ENCODE measurements around the gene STK11. TPM values are rescaled to one million over a fixed set of nuclear protein-coding genes. Genes with fewer than 3 reads are reported as not detected.
A peak's percentile ranks its signal among the peaks of the same experiment; 100 is the strongest.
"Not testable (repeated sequence)": the region's sequence is repeated elsewhere in the genome, so short reads cannot be mapped to it uniquely, and the experiment has no call there.

STK11 gene
- total RNA-seq, 1 donor from 2014 or later = 64.8 TPM

- peaks cover 5% of the 10 kb centered on the region for H3K4me1 Mint-ChIP-seq (ENCODE audit: unreplicated experiment)
- H3K36me3 Mint-ChIP-seq = no peaks in the 10 kb centered on the region
- no peaks in the 10 kb centered on the region for H3K27me3 Mint-ChIP-seq
- TF ChIP-seq, protein P1, sequence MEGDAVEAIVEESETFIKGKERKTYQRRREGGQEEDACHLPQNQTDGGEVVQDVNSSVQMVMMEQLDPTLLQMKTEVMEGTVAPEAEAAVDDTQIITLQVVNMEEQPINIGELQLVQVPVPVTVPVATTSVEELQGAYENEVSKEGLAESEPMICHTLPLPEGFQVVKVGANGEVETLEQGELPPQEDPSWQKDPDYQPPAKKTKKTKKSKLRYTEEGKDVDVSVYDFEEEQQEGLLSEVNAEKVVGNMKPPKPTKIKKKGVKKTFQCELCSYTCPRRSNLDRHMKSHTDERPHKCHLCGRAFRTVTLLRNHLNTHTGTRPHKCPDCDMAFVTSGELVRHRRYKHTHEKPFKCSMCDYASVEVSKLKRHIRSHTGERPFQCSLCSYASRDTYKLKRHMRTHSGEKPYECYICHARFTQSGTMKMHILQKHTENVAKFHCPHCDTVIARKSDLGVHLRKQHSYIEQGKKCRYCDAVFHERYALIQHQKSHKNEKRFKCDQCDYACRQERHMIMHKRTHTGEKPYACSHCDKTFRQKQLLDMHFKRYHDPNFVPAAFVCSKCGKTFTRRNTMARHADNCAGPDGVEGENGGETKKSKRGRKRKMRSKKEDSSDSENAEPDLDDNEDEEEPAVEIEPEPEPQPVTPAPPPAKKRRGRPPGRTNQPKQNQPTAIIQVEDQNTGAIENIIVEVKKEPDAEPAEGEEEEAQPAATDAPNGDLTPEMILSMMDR (conservative IDR thresholded peaks at IDR 0.05) = no peak
- no peak for DNase-seq (ENCODE audit: extremely low spot score, unreplicated experiment)
- H3K27ac Mint-ChIP-seq = peak overlapping the region; percentile 87
- H3K9me3 Mint-ChIP-seq = no peaks in the 10 kb centered on the region
- H3K4me3 Mint-ChIP-seq = peak overlapping the region; percentile 79
These were observed 39.3 kb downstream of the STK11 start for GRCh38 chr19:1244693-1245451.

DNA sequence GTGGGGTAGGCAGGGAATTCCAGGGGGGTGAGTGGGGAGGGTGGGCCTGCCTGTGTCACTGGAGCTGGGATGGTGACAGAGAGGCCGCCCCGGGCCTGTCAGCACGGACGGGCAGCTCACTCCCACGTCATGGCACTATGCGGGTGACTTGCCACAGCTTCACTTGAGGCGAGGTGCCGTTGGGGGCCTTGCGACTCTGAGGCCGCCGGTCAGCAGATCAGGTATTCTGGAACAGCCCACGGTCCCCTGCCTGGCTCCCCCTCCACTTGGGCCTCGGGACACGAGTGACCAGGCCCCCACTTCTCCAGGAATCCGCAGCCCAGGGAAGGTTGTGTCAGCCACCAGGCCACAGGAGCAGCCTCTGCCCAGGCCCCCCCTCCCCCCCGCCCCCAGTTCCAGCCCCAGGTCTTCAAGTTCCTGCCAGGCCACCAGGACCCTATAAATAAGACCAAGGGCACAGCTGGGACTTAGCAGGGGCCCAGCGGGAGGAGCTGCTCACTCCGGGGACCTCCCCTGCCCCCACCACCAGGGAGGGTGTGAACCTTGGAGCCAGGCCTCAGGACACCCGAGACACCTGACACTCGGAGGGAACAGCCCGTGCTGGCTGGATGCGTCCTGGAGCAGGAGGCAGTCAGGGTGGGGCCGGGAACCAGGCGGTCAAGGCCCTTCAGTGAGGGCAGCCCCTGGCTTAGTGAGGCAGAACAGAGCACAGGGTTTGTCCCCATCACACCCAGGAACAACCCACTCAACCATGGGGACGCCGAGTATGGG lies 40.1 kb downstream of the STK11 start:
- TF ChIP-seq, protein P1 (conservative IDR thresholded peaks at IDR 0.05) = no peak
- no peak overlapping the region for H3K27ac Mint-ChIP-seq
- no peak overlapping the region for H3K4me3 Mint-ChIP-seq
- H3K4me1 Mint-ChIP-seq (ENCODE audit: unreplicated experiment) = peaks cover 5% of the 10 kb centered on the region
- no peaks in the 10 kb centered on the region for H3K36me3 Mint-ChIP-seq
- H3K27me3 Mint-ChIP-seq = no peaks in the 10 kb centered on the region
- DNase-seq (ENCODE audit: extremely low spot score, unreplicated experiment) = no peak
- H3K9me3 Mint-ChIP-seq = no peaks in the 10 kb centered on the region

DNA sequence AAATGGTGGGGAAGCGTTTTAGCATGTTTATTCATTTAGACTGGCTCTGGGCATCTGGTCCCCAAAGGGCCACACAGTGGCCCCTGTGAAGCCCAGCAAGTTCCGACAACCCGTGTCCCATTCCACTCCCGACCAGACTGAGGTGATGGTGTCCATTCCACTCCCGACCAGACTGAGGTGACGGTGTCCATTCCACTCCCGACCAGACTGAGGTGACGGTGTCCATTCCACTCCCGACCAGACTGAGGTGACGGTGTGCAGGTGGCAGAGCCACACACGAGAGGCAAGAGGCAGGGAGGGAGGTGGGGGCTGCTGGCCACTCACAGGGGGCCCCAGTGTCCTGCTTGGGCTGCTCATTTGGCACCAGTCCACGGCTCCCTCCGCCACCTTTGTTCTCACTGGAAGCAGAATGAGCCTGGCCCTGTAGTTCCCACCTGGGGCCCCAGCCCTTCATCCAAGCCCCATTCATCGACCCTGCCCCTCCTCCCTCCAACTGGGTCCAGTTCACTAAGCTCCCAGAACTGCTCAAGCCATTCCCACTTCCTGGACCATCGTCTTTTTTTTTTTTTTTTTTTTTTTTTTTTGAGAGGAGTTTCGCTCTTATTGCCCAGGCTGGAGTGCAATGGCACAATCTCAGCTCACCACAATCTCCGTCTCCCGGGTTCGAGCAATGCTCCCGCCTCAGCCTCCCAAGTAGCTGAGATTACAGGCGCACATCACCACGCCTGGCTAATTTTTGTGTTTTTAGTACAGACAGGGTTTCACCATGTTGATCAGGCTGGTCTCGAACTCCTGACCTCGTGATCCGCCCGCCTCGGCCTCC lies 40.9 kb downstream of the STK11 start:
- H3K36me3 Mint-ChIP-seq; H3K4me1 Mint-ChIP-seq (ENCODE audit: unreplicated experiment); H3K27me3 Mint-ChIP-seq; H3K9me3 Mint-ChIP-seq; DNase-seq (ENCODE audit: extremely low spot score, unreplicated experiment): not testable (repeated sequence)
- Mint-ChIP-seq H3K4me3 (peak overlapping the region; percentile 63), H3K27ac (peak overlapping the region; percentile 50)

- TF ChIP-seq, protein P1 (conservative IDR thresholded peaks at IDR 0.05) = no peak
- Mint-ChIP-seq H3K4me3 (peak overlapping the region; percentile 31), H3K27ac (no peak overlapping the region)
These were observed 42.2 kb downstream of the STK11 start for GRCh38 chr19:1247748-1248138.

DNA sequence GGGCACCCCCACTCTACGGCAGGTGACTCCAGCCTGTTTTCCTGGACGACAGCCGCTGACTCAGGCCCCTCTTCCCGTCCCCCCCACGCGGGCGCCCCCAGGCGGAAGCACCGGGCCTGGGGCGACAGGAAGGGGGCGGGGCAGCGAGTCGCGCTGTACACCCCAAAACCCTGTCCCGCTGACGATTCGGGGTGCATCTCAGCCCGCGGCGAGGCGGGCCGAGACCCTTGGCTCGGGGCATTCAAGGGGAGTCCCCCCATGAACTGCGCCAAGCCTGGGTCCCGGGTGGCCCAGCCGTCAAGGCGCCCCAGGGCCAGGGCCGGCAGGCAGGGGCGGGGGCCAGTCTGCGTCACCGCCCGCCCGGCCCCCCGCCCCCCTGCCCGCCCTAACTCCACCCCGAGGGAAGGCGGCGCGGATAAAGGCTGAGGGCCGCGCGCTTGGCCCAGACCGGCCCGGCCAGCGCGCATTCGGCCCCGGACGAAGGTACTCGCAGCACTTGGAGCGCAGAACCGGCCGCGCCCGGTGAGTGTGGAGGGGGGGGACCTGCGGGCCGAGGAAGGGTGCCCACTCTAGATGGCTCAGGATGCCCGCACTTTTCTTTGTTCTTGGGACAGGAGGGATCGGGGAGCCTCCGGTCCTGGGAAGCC lies 42.7 kb downstream of the STK11 start, which contains the start of gene MIDN:
MIDN (plus strand) TSS at position 445 of the 647 bp plus-strand sequence. CDS start 1,714 bp downstream, outside the sequence.
- H3K4me3 Mint-ChIP-seq = peak within 1 kb of the TSS; percentile 84
- peaks cover 4% of the 10 kb centered on the region for H3K36me3 Mint-ChIP-seq
- H3K27ac Mint-ChIP-seq = peak within 1 kb of the TSS; percentile 66
- DNase-seq (ENCODE audit: extremely low spot score, unreplicated experiment) = no peak
- TF ChIP-seq, protein P1 (conservative IDR thresholded peaks at IDR 0.05) = no peak
- no peaks in the 10 kb centered on the region for H3K9me3 Mint-ChIP-seq
- H3K27me3 Mint-ChIP-seq = no peaks in the 10 kb centered on the region
- H3K4me1 Mint-ChIP-seq (ENCODE audit: unreplicated experiment) = no peaks in the 10 kb centered on the region

More at GRCh38 chr19:1247748-1248138, 42.2 kb downstream of the STK11 start:
- DNase-seq (ENCODE audit: extremely low spot score, unreplicated experiment) = no peak
- H3K36me3 Mint-ChIP-seq = peaks cover 4% of the 10 kb centered on the region
- no peaks in the 10 kb centered on the region for H3K4me1 Mint-ChIP-seq (ENCODE audit: unreplicated experiment)
- H3K27me3 Mint-ChIP-seq = no peaks in the 10 kb centered on the region
- H3K9me3 Mint-ChIP-seq = no peaks in the 10 kb centered on the region

Measured in type B pancreatic cell (in vitro differentiated cells).